H1 (cell line): Measurements from ENCODE around the gene NTN5. TPM values are rescaled to one million over a fixed set of nuclear protein-coding genes. Genes with fewer than 3 reads are reported as not detected.

Experiments used
- BACH1 ChIP-seq: IDR thresholded peaks from 2 replicates; pipeline ENCODE4 v1.6.1; 2012; ENCODE audit warnings: low read length, improper control_type of control experiment
- CTBP2 ChIP-seq: IDR thresholded peaks from 2 replicates; pipeline ENCODE4 v1.7.0; 2011; ENCODE audit warnings: borderline replicate concordance, mild to moderate bottlenecking, moderate library complexity, mixed read lengths, low read length; ENCODE audit not compliant: insufficient read depth, insufficient read length
- MAFK ChIP-seq: IDR thresholded peaks from 2 replicates; pipeline ENCODE4 v1.6.1; 2012; ENCODE audit warnings: low read depth, mild to moderate bottlenecking, improper control_type of control experiment, low read length
- SIRT6 ChIP-seq: IDR thresholded peaks from one replicate; pipeline ENCODE4 v1.7.1; 2012; ENCODE audit warnings: low read length, inconsistent platforms
- polyA plus RNA-seq, 7 experiments: library from polyadenylated mRNA; depleted of rRNA in 3 of 7; stranded (reverse) in 5 of 7; unstranded in 2 of 7; fragments of >200 nt in 5 of 7; fragments of 200-250 nt in 2 of 7; gene quantifications; 1 replicate in 5 of 7; 2 replicates in 1 of 7; 4 replicates in 1 of 7; pipeline versions ENCODE4 v1.2.1 to v1.2.3, GENCODE V29; 2011 to 2013; ENCODE audit warnings: missing spikeins in 2 of 7, mixed read lengths in 2 of 7
- total RNA-seq: library from RNA; stranded (reverse); fragmentation: NEBNext Ultra II Directional; extraction: Animal tissue kit (Norgen Biotek cat#: 25700); gene quantifications from 2 replicates; pipeline ENCODE4 v1.2.1, GENCODE V29; 2021
- TF ChIP-seq, protein P1 (sequence below): fragments of 300-600 bp; sonication (generic); IDR thresholded peaks from 2 replicates; pipeline ENCODE4 v1.7.1; 2012; ENCODE audit warnings: low read length, moderate library complexity, mild to moderate bottlenecking, inconsistent platforms; ENCODE audit not compliant: insufficient replicate concordance
- TF ChIP-seq, protein P2 (sequence below): IDR thresholded peaks from 2 replicates; pipeline ENCODE4 v1.6.1; 2012; ENCODE audit warnings: low read length, inconsistent platforms
- TF ChIP-seq, protein P3 (sequence below): IDR thresholded peaks from 2 replicates; pipeline ENCODE4 v1.6.1; 2011; ENCODE audit warnings: low read length, improper control_type of control experiment
- TF ChIP-seq, protein P4 (sequence below): IDR thresholded peaks from 2 replicates; pipeline ENCODE4 v1.6.1; 2011; ENCODE audit warnings: low read depth, mild to moderate bottlenecking, low read length; ENCODE audit not compliant: insufficient read depth

Gene NTN5
- total and polyA plus RNA-seq, 2 of the 8 experiments (the other 6 are each of a cell fraction or from before 2014, with no cell fraction given) = 0.47 to 0.85 TPM

DNA sequence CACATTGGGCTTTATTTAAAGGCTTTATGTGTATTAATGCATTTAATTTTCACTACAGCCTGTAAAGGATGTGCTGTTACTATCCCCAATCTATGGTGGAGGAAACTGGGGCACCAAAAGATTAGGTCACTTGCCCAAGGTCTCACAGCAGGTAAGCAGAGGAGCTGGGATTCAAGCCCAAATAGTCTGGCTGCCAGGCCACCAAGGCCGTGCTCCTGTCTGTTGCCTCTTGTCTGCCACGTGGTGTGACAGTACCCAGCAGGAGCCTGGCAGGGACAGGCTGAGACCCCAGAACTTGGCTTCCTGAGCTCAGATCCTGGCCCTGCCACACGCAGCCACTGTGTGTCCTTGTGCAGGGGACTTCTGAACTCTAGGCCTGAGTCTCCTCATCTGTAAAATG is 4.5 kb downstream of the NTN5 start (continued):
- TF ChIP-seq, protein P1, sequence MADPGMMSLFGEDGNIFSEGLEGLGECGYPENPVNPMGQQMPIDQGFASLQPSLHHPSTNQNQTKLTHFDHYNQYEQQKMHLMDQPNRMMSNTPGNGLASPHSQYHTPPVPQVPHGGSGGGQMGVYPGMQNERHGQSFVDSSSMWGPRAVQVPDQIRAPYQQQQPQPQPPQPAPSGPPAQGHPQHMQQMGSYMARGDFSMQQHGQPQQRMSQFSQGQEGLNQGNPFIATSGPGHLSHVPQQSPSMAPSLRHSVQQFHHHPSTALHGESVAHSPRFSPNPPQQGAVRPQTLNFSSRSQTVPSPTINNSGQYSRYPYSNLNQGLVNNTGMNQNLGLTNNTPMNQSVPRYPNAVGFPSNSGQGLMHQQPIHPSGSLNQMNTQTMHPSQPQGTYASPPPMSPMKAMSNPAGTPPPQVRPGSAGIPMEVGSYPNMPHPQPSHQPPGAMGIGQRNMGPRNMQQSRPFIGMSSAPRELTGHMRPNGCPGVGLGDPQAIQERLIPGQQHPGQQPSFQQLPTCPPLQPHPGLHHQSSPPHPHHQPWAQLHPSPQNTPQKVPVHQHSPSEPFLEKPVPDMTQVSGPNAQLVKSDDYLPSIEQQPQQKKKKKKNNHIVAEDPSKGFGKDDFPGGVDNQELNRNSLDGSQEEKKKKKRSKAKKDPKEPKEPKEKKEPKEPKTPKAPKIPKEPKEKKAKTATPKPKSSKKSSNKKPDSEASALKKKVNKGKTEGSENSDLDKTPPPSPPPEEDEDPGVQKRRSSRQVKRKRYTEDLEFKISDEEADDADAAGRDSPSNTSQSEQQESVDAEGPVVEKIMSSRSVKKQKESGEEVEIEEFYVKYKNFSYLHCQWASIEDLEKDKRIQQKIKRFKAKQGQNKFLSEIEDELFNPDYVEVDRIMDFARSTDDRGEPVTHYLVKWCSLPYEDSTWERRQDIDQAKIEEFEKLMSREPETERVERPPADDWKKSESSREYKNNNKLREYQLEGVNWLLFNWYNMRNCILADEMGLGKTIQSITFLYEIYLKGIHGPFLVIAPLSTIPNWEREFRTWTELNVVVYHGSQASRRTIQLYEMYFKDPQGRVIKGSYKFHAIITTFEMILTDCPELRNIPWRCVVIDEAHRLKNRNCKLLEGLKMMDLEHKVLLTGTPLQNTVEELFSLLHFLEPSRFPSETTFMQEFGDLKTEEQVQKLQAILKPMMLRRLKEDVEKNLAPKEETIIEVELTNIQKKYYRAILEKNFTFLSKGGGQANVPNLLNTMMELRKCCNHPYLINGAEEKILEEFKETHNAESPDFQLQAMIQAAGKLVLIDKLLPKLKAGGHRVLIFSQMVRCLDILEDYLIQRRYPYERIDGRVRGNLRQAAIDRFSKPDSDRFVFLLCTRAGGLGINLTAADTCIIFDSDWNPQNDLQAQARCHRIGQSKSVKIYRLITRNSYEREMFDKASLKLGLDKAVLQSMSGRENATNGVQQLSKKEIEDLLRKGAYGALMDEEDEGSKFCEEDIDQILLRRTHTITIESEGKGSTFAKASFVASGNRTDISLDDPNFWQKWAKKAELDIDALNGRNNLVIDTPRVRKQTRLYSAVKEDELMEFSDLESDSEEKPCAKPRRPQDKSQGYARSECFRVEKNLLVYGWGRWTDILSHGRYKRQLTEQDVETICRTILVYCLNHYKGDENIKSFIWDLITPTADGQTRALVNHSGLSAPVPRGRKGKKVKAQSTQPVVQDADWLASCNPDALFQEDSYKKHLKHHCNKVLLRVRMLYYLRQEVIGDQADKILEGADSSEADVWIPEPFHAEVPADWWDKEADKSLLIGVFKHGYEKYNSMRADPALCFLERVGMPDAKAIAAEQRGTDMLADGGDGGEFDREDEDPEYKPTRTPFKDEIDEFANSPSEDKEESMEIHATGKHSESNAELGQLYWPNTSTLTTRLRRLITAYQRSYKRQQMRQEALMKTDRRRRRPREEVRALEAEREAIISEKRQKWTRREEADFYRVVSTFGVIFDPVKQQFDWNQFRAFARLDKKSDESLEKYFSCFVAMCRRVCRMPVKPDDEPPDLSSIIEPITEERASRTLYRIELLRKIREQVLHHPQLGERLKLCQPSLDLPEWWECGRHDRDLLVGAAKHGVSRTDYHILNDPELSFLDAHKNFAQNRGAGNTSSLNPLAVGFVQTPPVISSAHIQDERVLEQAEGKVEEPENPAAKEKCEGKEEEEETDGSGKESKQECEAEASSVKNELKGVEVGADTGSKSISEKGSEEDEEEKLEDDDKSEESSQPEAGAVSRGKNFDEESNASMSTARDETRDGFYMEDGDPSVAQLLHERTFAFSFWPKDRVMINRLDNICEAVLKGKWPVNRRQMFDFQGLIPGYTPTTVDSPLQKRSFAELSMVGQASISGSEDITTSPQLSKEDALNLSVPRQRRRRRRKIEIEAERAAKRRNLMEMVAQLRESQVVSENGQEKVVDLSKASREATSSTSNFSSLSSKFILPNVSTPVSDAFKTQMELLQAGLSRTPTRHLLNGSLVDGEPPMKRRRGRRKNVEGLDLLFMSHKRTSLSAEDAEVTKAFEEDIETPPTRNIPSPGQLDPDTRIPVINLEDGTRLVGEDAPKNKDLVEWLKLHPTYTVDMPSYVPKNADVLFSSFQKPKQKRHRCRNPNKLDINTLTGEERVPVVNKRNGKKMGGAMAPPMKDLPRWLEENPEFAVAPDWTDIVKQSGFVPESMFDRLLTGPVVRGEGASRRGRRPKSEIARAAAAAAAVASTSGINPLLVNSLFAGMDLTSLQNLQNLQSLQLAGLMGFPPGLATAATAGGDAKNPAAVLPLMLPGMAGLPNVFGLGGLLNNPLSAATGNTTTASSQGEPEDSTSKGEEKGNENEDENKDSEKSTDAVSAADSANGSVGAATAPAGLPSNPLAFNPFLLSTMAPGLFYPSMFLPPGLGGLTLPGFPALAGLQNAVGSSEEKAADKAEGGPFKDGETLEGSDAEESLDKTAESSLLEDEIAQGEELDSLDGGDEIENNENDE = no peak
- TF ChIP-seq, protein P2, sequence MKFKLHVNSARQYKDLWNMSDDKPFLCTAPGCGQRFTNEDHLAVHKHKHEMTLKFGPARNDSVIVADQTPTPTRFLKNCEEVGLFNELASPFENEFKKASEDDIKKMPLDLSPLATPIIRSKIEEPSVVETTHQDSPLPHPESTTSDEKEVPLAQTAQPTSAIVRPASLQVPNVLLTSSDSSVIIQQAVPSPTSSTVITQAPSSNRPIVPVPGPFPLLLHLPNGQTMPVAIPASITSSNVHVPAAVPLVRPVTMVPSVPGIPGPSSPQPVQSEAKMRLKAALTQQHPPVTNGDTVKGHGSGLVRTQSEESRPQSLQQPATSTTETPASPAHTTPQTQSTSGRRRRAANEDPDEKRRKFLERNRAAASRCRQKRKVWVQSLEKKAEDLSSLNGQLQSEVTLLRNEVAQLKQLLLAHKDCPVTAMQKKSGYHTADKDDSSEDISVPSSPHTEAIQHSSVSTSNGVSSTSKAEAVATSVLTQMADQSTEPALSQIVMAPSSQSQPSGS = no peak
- TF ChIP-seq MAFK = no peak
- no peak for TF ChIP-seq SIRT6
- no peak for TF ChIP-seq BACH1
- TF ChIP-seq, protein P3, sequence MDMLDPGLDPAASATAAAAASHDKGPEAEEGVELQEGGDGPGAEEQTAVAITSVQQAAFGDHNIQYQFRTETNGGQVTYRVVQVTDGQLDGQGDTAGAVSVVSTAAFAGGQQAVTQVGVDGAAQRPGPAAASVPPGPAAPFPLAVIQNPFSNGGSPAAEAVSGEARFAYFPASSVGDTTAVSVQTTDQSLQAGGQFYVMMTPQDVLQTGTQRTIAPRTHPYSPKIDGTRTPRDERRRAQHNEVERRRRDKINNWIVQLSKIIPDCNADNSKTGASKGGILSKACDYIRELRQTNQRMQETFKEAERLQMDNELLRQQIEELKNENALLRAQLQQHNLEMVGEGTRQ = no peak
- no peak for TF ChIP-seq CTBP2
- TF ChIP-seq, protein P4, sequence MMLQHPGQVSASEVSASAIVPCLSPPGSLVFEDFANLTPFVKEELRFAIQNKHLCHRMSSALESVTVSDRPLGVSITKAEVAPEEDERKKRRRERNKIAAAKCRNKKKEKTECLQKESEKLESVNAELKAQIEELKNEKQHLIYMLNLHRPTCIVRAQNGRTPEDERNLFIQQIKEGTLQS = no peak
